ENCODE data around the gene BCAS3.
"Not testable (repeated sequence)": the region's sequence is repeated elsewhere in the genome, so short reads cannot be mapped to it uniquely, and the experiment has no call there.

- TF ChIP-seq, protein P1, sequence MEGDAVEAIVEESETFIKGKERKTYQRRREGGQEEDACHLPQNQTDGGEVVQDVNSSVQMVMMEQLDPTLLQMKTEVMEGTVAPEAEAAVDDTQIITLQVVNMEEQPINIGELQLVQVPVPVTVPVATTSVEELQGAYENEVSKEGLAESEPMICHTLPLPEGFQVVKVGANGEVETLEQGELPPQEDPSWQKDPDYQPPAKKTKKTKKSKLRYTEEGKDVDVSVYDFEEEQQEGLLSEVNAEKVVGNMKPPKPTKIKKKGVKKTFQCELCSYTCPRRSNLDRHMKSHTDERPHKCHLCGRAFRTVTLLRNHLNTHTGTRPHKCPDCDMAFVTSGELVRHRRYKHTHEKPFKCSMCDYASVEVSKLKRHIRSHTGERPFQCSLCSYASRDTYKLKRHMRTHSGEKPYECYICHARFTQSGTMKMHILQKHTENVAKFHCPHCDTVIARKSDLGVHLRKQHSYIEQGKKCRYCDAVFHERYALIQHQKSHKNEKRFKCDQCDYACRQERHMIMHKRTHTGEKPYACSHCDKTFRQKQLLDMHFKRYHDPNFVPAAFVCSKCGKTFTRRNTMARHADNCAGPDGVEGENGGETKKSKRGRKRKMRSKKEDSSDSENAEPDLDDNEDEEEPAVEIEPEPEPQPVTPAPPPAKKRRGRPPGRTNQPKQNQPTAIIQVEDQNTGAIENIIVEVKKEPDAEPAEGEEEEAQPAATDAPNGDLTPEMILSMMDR (IDR thresholded peaks at IDR 0.05; ENCODE audit: low read length) = not testable (repeated sequence)
- TF ChIP-seq EZH2 (IDR thresholded peaks at IDR 0.05; ENCODE audit: borderline replicate concordance, low read length) = not testable (repeated sequence)
Measured at GRCh38 chr17:60761301-60761700, 83.7 kb downstream of the BCAS3 start.

Measured in OCI-LY1 (cell line).